ENCODE results near the gene GMDS. TPM values are rescaled to one million over a fixed set of nuclear protein-coding genes. Genes with fewer than 3 reads are reported as not detected.

Gene GMDS
- total RNA-seq, 1 donor from 2014 or later = 17.9 TPM

GRCh38 chr6:1906014-1906413 lies 339.4 kb downstream of the GMDS start:
- H3K4me3 ChIP-seq (ENCODE audit: low read depth, low read length) = no peak overlapping the region
- DNase-seq (ENCODE audit: low read depth) = no peak
- no peak for TF ChIP-seq CTCF (conservative IDR thresholded peaks at IDR 0.05; ENCODE audit: low read depth, low read length)

GRCh38 chr6:1904898-1905297 lies 340.5 kb downstream of the GMDS start:
- H3K4me3 ChIP-seq (ENCODE audit: low read depth, low read length) = no peak overlapping the region
- DNase-seq (ENCODE audit: low read depth) = no peak
- no peak for TF ChIP-seq CTCF (conservative IDR thresholded peaks at IDR 0.05; ENCODE audit: low read depth, low read length)

DNA sequence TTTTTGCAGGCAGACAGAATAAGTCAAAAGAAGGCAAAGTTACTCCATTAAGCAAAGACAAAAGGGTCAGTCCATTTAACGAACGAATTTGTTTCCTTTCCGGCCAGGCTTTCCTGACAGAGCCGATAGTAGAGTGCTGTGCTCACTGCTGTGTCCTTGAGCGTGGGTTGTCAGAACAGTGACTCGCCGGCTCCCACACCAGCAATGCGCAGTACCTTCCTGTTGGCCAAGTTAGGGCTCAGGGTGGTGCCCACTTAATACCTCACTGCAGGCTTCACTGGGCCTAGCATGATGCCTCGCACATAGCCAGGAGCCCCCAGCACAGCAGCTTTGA lies 341.0 kb downstream of the GMDS start:
- no peak for TF ChIP-seq CTCF (conservative IDR thresholded peaks at IDR 0.05; ENCODE audit: low read depth, low read length)
- DNase-seq (ENCODE audit: low read depth) = no peak
- H3K4me3 ChIP-seq (ENCODE audit: low read depth, low read length) = no peak overlapping the region

- no peak for DNase-seq (ENCODE audit: low read depth)
- no peak for TF ChIP-seq CTCF (conservative IDR thresholded peaks at IDR 0.05; ENCODE audit: low read depth, low read length)
- H3K4me3 ChIP-seq (ENCODE audit: low read depth, low read length) = no peak overlapping the region
These were observed 341.5 kb downstream of the GMDS start for GRCh38 chr6:1903780-1904465.

GRCh38 chr6:1901556-1901955 lies 343.8 kb downstream of the GMDS start:
- TF ChIP-seq CTCF (conservative IDR thresholded peaks at IDR 0.05; ENCODE audit: low read depth, low read length) = no peak
- DNase-seq (ENCODE audit: low read depth) = no peak
- no peak overlapping the region for H3K4me3 ChIP-seq (ENCODE audit: low read depth, low read length)

DNA sequence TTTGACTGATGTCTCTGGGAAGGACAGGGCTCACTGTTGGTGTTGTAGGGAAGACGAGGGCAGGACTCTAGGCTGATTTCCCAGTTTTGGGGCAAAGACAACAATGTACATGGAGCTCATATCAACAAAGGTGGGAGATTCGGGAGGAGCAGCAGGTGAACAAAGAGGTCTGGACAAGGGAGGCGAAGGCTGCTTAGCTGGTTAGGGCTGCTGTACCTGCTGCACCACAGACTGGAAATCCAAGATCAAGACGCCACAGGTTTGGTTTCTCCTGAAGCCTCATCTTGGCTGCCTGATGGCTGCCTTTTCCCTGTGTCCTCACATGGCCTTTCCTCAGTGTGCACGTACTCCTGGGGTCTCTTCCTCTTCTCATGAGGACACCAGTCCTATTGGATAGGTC lies 348.5 kb downstream of the GMDS start:
- DNase-seq (ENCODE audit: low read depth) = no peak
- no peak for TF ChIP-seq CTCF (conservative IDR thresholded peaks at IDR 0.05; ENCODE audit: low read depth, low read length)

GRCh38 chr6:1895721-1896120 lies 349.7 kb downstream of the GMDS start:
- TF ChIP-seq CTCF (conservative IDR thresholded peaks at IDR 0.05; ENCODE audit: low read depth, low read length) = no peak
- H3K4me3 ChIP-seq (ENCODE audit: low read depth, low read length) = no peak overlapping the region
- no peak for DNase-seq (ENCODE audit: low read depth)

More for the DNA sequence above, 348.5 kb downstream of the GMDS start:
- H3K4me3 ChIP-seq (ENCODE audit: low read depth, low read length) = no peak overlapping the region
